HFF-Myc (cell line): ENCODE results near the gene ARAF.
"Not testable (repeated sequence)": the region's sequence is repeated elsewhere in the genome, so short reads cannot be mapped to it uniquely, and the experiment has no call there.

ENCODE experiments used
- DNase-seq: peaks from one replicate; pipeline ENCODE4 v3.0.0-alpha.2; 2011; ENCODE audit warnings: low read depth; ENCODE audit errors: extremely low read depth
- H3K4me3 ChIP-seq: replicated peaks from 2 replicates; pipeline ENCODE4 v1.5.1; 2011; ENCODE audit warnings: low read depth, mild to moderate bottlenecking, control low read depth, low read length
- CTCF ChIP-seq: IDR thresholded peaks from 2 replicates; pipeline ENCODE4 v1.5.1; 2012; ENCODE audit warnings: mild to moderate bottlenecking, low read depth, low read length, control low read depth; ENCODE audit errors: missing control alignments

The ARAF gene

GRCh38 chrX:47560934-47561658 lies at the start of gene ARAF:
Gene ARAF (plus strand): TSS chrX:47561205. CDS start chrX:47562968, 1,763 bp downstream.
- no peak for TF ChIP-seq CTCF
- peak within 1 kb of the TSS; percentile 61 for H3K4me3 ChIP-seq
- DNase-seq: peak; percentile 96

DNA sequence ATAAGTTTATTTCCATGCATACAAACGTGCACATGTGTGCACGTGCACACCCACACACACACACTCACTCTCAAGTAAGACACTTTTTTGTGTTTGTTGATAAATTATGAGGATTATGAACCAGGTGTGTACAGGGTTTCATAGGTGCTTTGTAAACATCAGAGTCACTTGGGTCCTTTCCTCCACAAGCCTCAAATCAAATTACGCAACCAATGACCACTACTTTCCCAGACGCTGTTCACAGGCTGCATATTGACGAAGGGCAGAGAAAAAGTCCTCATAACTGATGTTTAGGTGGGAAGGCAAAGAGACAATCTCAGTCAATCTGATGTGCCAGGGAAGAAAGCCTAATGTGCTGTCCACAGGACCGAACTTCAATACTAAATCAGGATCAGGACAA lies 48.6 kb upstream of the ARAF start:
- H3K4me3 ChIP-seq, DNase-seq: not testable (repeated sequence)

DNA sequence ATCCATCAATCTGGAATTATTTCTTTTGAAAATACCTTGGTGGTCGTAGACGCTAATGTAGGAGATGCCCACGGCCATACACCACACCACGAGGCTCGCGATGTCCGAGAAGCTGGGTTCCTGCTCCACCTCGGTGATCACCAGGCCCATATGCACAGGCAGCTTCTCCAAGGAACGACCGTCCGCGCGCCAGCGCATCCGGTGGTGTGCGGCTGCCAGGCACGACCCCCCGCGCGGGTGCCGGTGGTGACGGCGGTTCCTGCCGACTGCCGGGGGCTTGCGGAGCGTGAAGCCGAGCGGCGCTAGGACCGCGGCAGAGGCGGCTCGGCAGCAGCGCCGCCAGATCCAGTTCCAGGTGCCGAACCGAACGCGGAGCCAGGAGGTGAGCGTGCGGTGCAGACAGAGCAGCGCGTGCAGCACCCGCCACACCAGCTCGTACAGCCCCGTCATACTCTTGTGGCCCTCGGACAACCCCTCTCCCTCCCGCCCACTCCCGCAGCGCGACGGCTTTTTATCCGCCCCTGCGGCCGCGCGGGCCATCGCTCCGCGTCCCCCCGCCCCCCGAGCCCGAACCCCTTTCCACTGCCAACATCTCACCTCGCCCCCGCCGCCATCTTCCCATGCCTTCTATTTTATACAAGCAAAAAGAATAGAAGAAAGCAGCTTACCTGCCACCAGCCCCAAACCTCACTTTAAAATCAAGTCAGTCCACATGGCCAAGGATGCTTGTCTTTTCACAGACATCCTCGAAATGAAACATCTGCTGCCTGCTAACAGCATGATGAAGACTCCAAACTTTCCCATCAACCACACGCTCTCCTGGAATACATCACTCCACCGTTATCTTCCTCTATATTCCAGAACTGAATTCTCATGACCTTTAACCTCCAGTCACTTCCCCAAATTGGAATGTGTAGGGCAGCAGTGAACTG lies 47.7 kb upstream of the ARAF start:
- peak overlapping the region; percentile 28 for H3K4me3 ChIP-seq

GRCh38 chrX:47514533-47515235 lies 46.3 kb upstream of the ARAF start:
- H3K4me3 ChIP-seq: no peak overlapping the region
- no peak for DNase-seq
- no peak for TF ChIP-seq CTCF

More for the DNA sequence above, 47.7 kb upstream of the ARAF start:
- not testable (repeated sequence) for DNase-seq

- TF ChIP-seq CTCF: no peak
- DNase-seq: no peak
- H3K4me3 ChIP-seq: no peak overlapping the region
These were observed 44.9 kb upstream of the ARAF start for GRCh38 chrX:47515941-47516665.

- no peak for TF ChIP-seq CTCF
- no peak overlapping the region for H3K4me3 ChIP-seq
- no peak for DNase-seq
These were observed 42.9 kb upstream of the ARAF start for GRCh38 chrX:47518144-47518543.

DNA sequence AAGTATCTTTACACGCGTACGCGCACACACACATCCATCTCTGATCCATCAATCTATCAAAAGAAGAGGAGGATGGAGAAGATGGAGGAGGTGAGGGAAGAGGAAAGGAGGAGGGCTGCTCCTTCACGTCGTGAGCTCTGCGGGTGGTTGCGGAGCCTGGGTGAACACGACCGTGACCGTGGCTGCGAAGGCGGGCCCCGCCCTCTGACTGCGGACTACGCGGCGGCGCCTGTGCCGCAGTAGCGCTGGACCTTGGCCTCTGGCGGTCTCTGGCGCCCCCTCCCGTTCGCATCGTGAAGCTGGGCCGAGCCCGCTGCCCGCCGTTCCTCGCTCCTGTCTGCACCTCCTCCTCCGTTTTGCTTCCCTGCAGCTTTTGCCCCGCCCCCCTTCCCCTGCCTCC lies 37.7 kb upstream of the ARAF start:
- H3K4me3 ChIP-seq: peak overlapping the region; percentile 44
- peak; percentile 61 for TF ChIP-seq CTCF

More for the DNA sequence above, 37.7 kb upstream of the ARAF start:
- no peak for DNase-seq
